ENCODE data around the gene PRR33. TPM values are rescaled to one million over a fixed set of nuclear protein-coding genes. Genes with fewer than 3 reads are reported as not detected.

Gene PRR33
- total and polyA plus RNA-seq, 10 of the 15 experiments (the other 5 are each of a cell fraction or from before 2014, with no cell fraction given): 0.02 to 1.0 (median 0.38) TPM; not detected in 6

DNA sequence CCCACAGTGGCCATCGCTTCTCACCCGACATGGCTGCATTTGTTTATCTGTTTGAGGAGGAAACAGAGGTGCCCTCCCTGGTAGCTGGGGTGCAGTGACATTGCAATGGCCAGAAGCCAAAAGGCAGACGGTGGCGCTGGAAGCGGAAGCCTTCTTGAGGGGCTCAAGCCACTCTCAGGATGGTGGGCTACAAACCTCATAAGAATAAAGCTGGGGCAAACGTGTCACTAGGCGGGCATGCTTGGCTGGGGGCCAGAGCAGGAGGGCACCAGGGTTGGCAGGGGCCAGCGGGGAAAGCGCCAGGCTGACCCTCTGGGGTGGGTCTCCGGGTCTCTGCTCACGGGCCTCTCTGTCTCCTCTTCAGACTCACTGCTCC, 40.4 kb upstream of the PRR33 start:
- SMC1A ChIA-PET (ENCODE audit: uncharacterized antibody, unreplicated experiment): no interaction called here
- BruUV-seq (replicated peaks): no TSS peak
- Histone ChIP-seq H3K79me2 (ENCODE audit: control insufficient read depth, insufficient read depth, low read length) (no peaks in the 10 kb centered on the region), H3K9me3 (replicated peaks; ENCODE audit: control insufficient read depth, insufficient read depth, low read length) (no peaks in the 10 kb centered on the region), H3K4me3 (no peak overlapping the region), H4K20me1 (ENCODE audit: control insufficient read depth, insufficient read depth) (no peaks in the 10 kb centered on the region), H3K4me2 (ENCODE audit: control insufficient read depth, insufficient read depth) (no peak overlapping the region), H3K27ac (ENCODE audit: control insufficient read depth, insufficient read depth) (no peak overlapping the region), H3K9ac (ENCODE audit: control insufficient read depth, insufficient read depth, low read length) (no peak overlapping the region), H2AFZ (ENCODE audit: control insufficient read depth, low read depth, low read length) (no peak overlapping the region), H3K27me3 (replicated peaks in 1 of 2; ENCODE audit: control insufficient read depth in 2 of 2, insufficient read depth in 2 of 2, low read length in 1 of 2) (no peaks in the 10 kb centered on the region; a peak in 1 of 4 replicates), H3K4me1 (ENCODE audit: control insufficient read depth, insufficient read depth, low read length) (no peaks in the 10 kb centered on the region), H3K36me3 (ENCODE audit: control insufficient read depth in 2 of 2, insufficient read depth in 2 of 2, low read length in 1 of 2) (no peaks in the 10 kb centered on the region)
- POLR2A ChIA-PET: no interaction called here
- WGBS (ENCODE audit: insufficient coverage, insufficient replicate concordance, low lambda C conversion rate, missing lambda C conversion rate): 40% methylated on average over 11 of the region's 11 CpGs
- no peak for DNase-seq (ENCODE audit: low read depth, low spot score)
- no peak for FAIRE-seq
- no peak for TF ChIP-seq NKRF (conservative IDR thresholded peaks at IDR 0.05)
- ATAC-seq: no peak
- in situ Hi-C loops (cut with MboI) (no loop called here), intact Hi-C loops (cut with micrococcal nuclease; ENCODE audit: unreplicated experiment) (no loop called here)
- RAD21 ChIA-PET (ENCODE audit: unreplicated experiment): no interaction called here
- CTCF ChIA-PET: no interaction called here

GRCh38 chr11:1931341-1932104, 39.8 kb upstream of the PRR33 start:
- H3K9me3 ChIP-seq (replicated peaks; ENCODE audit: control insufficient read depth, insufficient read depth, low read length): no peaks in the 10 kb centered on the region
- no peaks in the 10 kb centered on the region for H4K20me1 ChIP-seq (ENCODE audit: control insufficient read depth, insufficient read depth)
- FAIRE-seq: no peak
- no peak for DNase-seq (ENCODE audit: low read depth, low spot score)
- no peak overlapping the region for H2AFZ ChIP-seq (ENCODE audit: control insufficient read depth, low read depth, low read length)
- intact Hi-C loops (cut with micrococcal nuclease; ENCODE audit: unreplicated experiment) (no loop called here), in situ Hi-C loops (cut with MboI) (no loop called here)
- POLR2A ChIA-PET: interaction anchor here (0.7 kb wide), 1 partner anchor 25 kb away, joined by 4 read pairs; no protein-coding TSS in a partner anchor
- no peak for ATAC-seq
- RAD21 ChIA-PET (ENCODE audit: unreplicated experiment): no interaction called here
- 34% methylated on average over 17 of the region's 18 CpGs for WGBS (ENCODE audit: insufficient coverage, insufficient replicate concordance, low lambda C conversion rate, missing lambda C conversion rate)
- no TSS peak for BruUV-seq (replicated peaks)
- no peak overlapping the region for H3K4me2 ChIP-seq (ENCODE audit: control insufficient read depth, insufficient read depth)
- TF ChIP-seq ETV6 (conservative IDR thresholded peaks at IDR 0.05 in 1 of 2, IDR thresholded peaks at IDR 0.05 in 1 of 2; ENCODE audit: borderline replicate concordance in 1 of 2, low read depth in 1 of 2) (no peak), SMAD1 (IDR thresholded peaks at IDR 0.05; ENCODE audit: low read depth, partially characterized antibody) (no peak), CBX3 (IDR thresholded peaks at IDR 0.05; ENCODE audit: borderline replicate concordance, low read depth) (no peak), RBBP5 (conservative IDR thresholded peaks at IDR 0.05) (no peak), SUZ12 (IDR thresholded peaks at IDR 0.05; ENCODE audit: unreplicated experiment) (no peak), IRF3 (IDR thresholded peaks at IDR 0.05) (no peak), ZNF274 (IDR thresholded peaks at IDR 0.05; ENCODE audit: insufficient read depth, insufficient read length) (no peak), PAX8 (IDR thresholded peaks at IDR 0.05) (no peak), SRF (IDR thresholded peaks at IDR 0.05; ENCODE audit: low read depth in 2 of 2, low read length in 2 of 2) (no peak), RAD21 (IDR thresholded peaks at IDR 0.05; ENCODE audit: insufficient read depth, low read depth, low read length) (no peak), STAT3 (IDR thresholded peaks at IDR 0.05; ENCODE audit: low read depth, low read length) (no peak), NFXL1 (IDR thresholded peaks at IDR 0.05; ENCODE audit: borderline replicate concordance) (no peak), EGR1 (IDR thresholded peaks at IDR 0.05; ENCODE audit: borderline replicate concordance in 1 of 2, low read depth in 2 of 2, low read length in 2 of 2) (no peak), LARP7 (IDR thresholded peaks at IDR 0.05) (no peak)
- SMC1A ChIA-PET (ENCODE audit: uncharacterized antibody, unreplicated experiment): no interaction called here
- H3K4me1 ChIP-seq (ENCODE audit: control insufficient read depth, insufficient read depth, low read length): no peaks in the 10 kb centered on the region
- H3K27ac ChIP-seq (ENCODE audit: control insufficient read depth, insufficient read depth): no peak overlapping the region
- H3K79me2 ChIP-seq (ENCODE audit: control insufficient read depth, insufficient read depth, low read length): no peaks in the 10 kb centered on the region
- H3K4me3 ChIP-seq: no peak overlapping the region
- H3K9ac ChIP-seq (ENCODE audit: control insufficient read depth, insufficient read depth, low read length): no peak overlapping the region
- no peaks in the 10 kb centered on the region for H3K36me3 ChIP-seq (ENCODE audit: control insufficient read depth in 2 of 2, insufficient read depth in 2 of 2, low read length in 1 of 2)
- H3K27me3 ChIP-seq (replicated peaks in 1 of 2; ENCODE audit: control insufficient read depth in 2 of 2, insufficient read depth in 2 of 2, low read length in 1 of 2): no peaks in the 10 kb centered on the region; a peak in 1 of 4 replicates
- CTCF ChIA-PET: interaction anchor here (0.6 kb wide), 1 partner anchor 50 kb away, joined by 3 read pairs; no protein-coding TSS in a partner anchor
